GM12878 (cell line): Measurements from ENCODE around the gene OSBPL7. TPM values are rescaled to one million over a fixed set of nuclear protein-coding genes. Genes with fewer than 3 reads are reported as not detected.

ENCODE experiments used
- BMI1 ChIP-seq: fragments of 450-650 bp; IDR thresholded peaks from 2 replicates; pipeline ENCODE4 v1.6.1; 2016; ENCODE audit warnings: mild to moderate bottlenecking, moderate library complexity, borderline replicate concordance
- EP300 ChIP-seq, 2 experiments: fragments of 150-350 bp in 1 of 2; IDR thresholded peaks; 2 replicates each; pipeline ENCODE4 v1.6.1; 2011 to 2012; ENCODE audit warnings: low read depth in 2 of 2, low read length in 2 of 2, borderline replicate concordance in 1 of 2, improper control_type of control experiment in 1 of 2, inconsistent platforms in 1 of 2; ENCODE audit not compliant: control insufficient read depth in 1 of 2
- HCFC1 ChIP-seq: fragments of 150-350 bp; IDR thresholded peaks from 2 replicates; pipeline ENCODE4 v1.6.1; 2014; ENCODE audit warnings: low read length
- HDAC6 ChIP-seq: fragments of 200-600 bp; sonication (generic); IDR thresholded peaks from one replicate; pipeline ENCODE4 v1.8.0; 2017; ENCODE audit warnings: antibody characterized with exemption; ENCODE audit not compliant: unreplicated experiment
- PAX5 ChIP-seq: IDR thresholded peaks from 2 replicates; pipeline ENCODE4 v1.6.1; 2011; ENCODE audit warnings: low read depth, low read length, borderline replicate concordance
- POLR2AphosphoS2 ChIP-seq: IDR thresholded peaks from 2 replicates; pipeline ENCODE4 v1.6.1; 2011; ENCODE audit warnings: low read depth, mild to moderate bottlenecking, low read length, improper control_type of control experiment, moderate library complexity
- POLR2AphosphoS5 ChIP-seq: IDR thresholded peaks from 2 replicates; pipeline ENCODE4 v1.6.1; 2011; ENCODE audit warnings: mild to moderate bottlenecking, low read length, inconsistent platforms
- POU2F2 ChIP-seq: IDR thresholded peaks from 3 replicates; pipeline ENCODE4 v1.6.1; 2011; ENCODE audit warnings: low read depth, mild to moderate bottlenecking, low read length, borderline replicate concordance
- RB1 ChIP-seq: fragments of 450-650 bp; formaldehyde crosslinking; IDR thresholded peaks from 2 replicates; pipeline ENCODE4 v1.6.1; 2017; ENCODE audit warnings: mild to moderate bottlenecking, borderline replicate concordance
- RBBP5 ChIP-seq: fragments of 200-600 bp; sonication (generic); conservative IDR thresholded peaks from 2 replicates; pipeline ENCODE4 v1.6.1; 2016
- SPI1 ChIP-seq: IDR thresholded peaks from 2 replicates; pipeline ENCODE4 v1.6.1; 2011; ENCODE audit warnings: low read depth, mild to moderate bottlenecking, low read length, moderate library complexity, borderline replicate concordance; ENCODE audit not compliant: insufficient read depth
- SRF ChIP-seq, 2 experiments: IDR thresholded peaks; 2 replicates each; pipeline ENCODE4 v1.6.1; 2011; ENCODE audit warnings: low read depth in 2 of 2, low read length in 2 of 2, mild to moderate bottlenecking in 1 of 2, moderate library complexity in 1 of 2
- SUZ12 ChIP-seq: fragments of 200-600 bp; sonication (generic); IDR thresholded peaks from one replicate; pipeline ENCODE4 v1.6.1; 2018; ENCODE audit warnings: antibody characterized with exemption, mild to moderate bottlenecking; ENCODE audit not compliant: unreplicated experiment
- polyA plus RNA-seq, 11 experiments: library from polyadenylated mRNA; depleted of rRNA in 4 of 11; unstranded in 6 of 11; stranded (reverse) in 5 of 11; fragments of >200 nt; fragmentation: Nextera tagmentation in 4 of 11; fragmentation: Illumina TruSeq in 1 of 11; extraction: Ambion mirVana in 4 of 11; extraction: Trizol in 1 of 11; gene quantifications; 1 replicate in 1 of 11; 2 replicates in 10 of 11; pipeline versions ENCODE4 v1.2.1 to v1.2.3, GENCODE V29; 2011 to 2016; ENCODE audit warnings: inconsistent platforms in 2 of 11, missing spikeins in 2 of 11, low read depth in 1 of 11
- total RNA-seq, 4 experiments: library from RNA; depleted of rRNA in 3 of 4; stranded (reverse); fragments of >200 nt in 3 of 4; fragmentation: Illumina TruSeq in 1 of 4; extraction: Trizol in 1 of 4; gene quantifications; 2 replicates each; pipeline versions ENCODE4 v1.2.1 to v1.2.3, GENCODE V29; 2013 to 2021
- TF ChIP-seq, protein P1 (sequence below): fragments of 450-650 bp; IDR thresholded peaks from 2 replicates; pipeline ENCODE4 v1.6.1; 2014; ENCODE audit warnings: mild to moderate bottlenecking
- TF ChIP-seq, protein P2 (sequence below): IDR thresholded peaks from 2 replicates; pipeline ENCODE4 v1.6.1; 2012; ENCODE audit warnings: improper control_type of control experiment, low read depth, low read length; ENCODE audit not compliant: insufficient replicate concordance
- TF ChIP-seq, protein P3 (sequence below): fragments of 450-650 bp; conservative IDR thresholded peaks from 2 replicates; pipeline ENCODE4 v1.6.1; 2017; ENCODE audit warnings: mild to moderate bottlenecking, moderate library complexity
- TF ChIP-seq, protein P4 (sequence below): IDR thresholded peaks from 2 replicates; pipeline ENCODE4 v1.6.1; 2012; ENCODE audit warnings: low read length, inconsistent platforms
- TF ChIP-seq, protein P5 (sequence below): IDR thresholded peaks from 2 replicates; pipeline ENCODE4 v1.6.1; 2012; ENCODE audit warnings: low read depth, low read length, improper control_type of control experiment

The OSBPL7 gene
- total and polyA plus RNA-seq, 10 of the 15 experiments (the other 5 are each of a cell fraction or from before 2014, with no cell fraction given) = 0.50 to 16.1 (median 6.7) TPM

DNA sequence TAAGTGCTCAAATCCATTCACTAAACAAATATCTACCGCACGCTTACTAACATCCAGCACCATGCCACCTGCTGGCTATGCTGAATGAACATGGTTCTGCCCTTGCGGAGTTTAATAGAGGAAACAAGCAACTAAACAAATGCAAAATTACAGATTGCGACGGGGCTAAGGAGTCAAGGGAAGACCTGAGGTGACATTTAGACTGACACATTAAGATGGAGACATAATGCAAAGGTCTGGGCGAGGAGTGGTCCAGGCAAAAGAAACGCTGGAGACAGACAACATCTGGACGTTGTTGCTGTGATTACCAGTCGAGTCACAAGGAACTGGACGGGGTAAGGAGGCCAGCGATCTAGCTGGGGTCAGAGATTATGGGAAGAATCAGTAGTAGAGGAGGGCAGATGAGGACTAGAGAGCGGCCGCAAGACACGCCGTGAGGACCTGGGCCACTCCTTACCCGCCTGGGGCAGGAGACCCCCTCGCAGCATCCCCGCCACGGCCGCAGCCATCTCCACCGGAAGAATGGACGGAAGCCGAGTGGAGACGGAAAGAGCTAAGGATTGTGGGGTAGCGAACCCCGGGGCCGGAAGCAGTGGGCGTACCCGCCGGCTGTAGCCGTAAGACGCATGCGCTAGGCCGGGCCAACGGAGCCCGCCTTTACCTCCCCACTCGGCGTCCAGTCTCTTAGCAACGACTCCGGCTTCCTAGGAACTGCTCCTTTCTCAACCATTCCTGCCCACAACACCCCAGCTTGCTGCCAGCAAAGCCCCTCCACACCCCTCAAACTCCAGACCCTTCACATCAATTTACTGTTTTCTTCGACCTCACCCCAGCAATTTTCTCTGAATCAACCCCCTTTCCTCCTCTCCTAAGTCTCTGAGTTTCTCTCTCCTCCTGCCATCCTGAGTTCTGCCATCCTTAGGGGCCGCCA is 9.7 kb upstream of the OSBPL7 start, which contains the start of the genes LRRC46 and MRPL10 (continued):
- TF ChIP-seq, protein P1, sequence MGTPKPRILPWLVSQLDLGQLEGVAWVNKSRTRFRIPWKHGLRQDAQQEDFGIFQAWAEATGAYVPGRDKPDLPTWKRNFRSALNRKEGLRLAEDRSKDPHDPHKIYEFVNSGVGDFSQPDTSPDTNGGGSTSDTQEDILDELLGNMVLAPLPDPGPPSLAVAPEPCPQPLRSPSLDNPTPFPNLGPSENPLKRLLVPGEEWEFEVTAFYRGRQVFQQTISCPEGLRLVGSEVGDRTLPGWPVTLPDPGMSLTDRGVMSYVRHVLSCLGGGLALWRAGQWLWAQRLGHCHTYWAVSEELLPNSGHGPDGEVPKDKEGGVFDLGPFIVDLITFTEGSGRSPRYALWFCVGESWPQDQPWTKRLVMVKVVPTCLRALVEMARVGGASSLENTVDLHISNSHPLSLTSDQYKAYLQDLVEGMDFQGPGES = 0 out of 2 replicates have a peak, but pooled peaks have one; percentile 11
- TF ChIP-seq POLR2AphosphoS5 = peak; percentile 97
- no peak for TF ChIP-seq SRF (IDR thresholded peaks at IDR 0.05; ENCODE audit: low read depth in 2 of 2, low read length in 2 of 2)
- peak; percentile 93; the same call in 1 of the 2 replicates for TF ChIP-seq RB1
- no peak for TF ChIP-seq RBBP5
- TF ChIP-seq, protein P2, sequence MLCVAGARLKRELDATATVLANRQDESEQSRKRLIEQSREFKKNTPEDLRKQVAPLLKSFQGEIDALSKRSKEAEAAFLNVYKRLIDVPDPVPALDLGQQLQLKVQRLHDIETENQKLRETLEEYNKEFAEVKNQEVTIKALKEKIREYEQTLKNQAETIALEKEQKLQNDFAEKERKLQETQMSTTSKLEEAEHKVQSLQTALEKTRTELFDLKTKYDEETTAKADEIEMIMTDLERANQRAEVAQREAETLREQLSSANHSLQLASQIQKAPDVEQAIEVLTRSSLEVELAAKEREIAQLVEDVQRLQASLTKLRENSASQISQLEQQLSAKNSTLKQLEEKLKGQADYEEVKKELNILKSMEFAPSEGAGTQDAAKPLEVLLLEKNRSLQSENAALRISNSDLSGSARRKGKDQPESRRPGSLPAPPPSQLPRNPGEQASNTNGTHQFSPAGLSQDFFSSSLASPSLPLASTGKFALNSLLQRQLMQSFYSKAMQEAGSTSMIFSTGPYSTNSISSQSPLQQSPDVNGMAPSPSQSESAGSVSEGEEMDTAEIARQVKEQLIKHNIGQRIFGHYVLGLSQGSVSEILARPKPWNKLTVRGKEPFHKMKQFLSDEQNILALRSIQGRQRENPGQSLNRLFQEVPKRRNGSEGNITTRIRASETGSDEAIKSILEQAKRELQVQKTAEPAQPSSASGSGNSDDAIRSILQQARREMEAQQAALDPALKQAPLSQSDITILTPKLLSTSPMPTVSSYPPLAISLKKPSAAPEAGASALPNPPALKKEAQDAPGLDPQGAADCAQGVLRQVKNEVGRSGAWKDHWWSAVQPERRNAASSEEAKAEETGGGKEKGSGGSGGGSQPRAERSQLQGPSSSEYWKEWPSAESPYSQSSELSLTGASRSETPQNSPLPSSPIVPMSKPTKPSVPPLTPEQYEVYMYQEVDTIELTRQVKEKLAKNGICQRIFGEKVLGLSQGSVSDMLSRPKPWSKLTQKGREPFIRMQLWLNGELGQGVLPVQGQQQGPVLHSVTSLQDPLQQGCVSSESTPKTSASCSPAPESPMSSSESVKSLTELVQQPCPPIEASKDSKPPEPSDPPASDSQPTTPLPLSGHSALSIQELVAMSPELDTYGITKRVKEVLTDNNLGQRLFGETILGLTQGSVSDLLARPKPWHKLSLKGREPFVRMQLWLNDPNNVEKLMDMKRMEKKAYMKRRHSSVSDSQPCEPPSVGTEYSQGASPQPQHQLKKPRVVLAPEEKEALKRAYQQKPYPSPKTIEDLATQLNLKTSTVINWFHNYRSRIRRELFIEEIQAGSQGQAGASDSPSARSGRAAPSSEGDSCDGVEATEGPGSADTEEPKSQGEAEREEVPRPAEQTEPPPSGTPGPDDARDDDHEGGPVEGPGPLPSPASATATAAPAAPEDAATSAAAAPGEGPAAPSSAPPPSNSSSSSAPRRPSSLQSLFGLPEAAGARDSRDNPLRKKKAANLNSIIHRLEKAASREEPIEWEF = no peak
- TF ChIP-seq PAX5 = peak; percentile 44; the same call in 1 of the 2 replicates
- TF ChIP-seq, protein P3, sequence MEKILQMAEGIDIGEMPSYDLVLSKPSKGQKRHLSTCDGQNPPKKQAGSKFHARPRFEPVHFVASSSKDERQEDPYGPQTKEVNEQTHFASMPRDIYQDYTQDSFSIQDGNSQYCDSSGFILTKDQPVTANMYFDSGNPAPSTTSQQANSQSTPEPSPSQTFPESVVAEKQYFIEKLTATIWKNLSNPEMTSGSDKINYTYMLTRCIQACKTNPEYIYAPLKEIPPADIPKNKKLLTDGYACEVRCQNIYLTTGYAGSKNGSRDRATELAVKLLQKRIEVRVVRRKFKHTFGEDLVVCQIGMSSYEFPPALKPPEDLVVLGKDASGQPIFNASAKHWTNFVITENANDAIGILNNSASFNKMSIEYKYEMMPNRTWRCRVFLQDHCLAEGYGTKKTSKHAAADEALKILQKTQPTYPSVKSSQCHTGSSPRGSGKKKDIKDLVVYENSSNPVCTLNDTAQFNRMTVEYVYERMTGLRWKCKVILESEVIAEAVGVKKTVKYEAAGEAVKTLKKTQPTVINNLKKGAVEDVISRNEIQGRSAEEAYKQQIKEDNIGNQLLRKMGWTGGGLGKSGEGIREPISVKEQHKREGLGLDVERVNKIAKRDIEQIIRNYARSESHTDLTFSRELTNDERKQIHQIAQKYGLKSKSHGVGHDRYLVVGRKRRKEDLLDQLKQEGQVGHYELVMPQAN = peak; percentile 74
- TF ChIP-seq BMI1 = peak; percentile 91
- TF ChIP-seq, protein P4, sequence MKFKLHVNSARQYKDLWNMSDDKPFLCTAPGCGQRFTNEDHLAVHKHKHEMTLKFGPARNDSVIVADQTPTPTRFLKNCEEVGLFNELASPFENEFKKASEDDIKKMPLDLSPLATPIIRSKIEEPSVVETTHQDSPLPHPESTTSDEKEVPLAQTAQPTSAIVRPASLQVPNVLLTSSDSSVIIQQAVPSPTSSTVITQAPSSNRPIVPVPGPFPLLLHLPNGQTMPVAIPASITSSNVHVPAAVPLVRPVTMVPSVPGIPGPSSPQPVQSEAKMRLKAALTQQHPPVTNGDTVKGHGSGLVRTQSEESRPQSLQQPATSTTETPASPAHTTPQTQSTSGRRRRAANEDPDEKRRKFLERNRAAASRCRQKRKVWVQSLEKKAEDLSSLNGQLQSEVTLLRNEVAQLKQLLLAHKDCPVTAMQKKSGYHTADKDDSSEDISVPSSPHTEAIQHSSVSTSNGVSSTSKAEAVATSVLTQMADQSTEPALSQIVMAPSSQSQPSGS = no peak
- TF ChIP-seq, protein P5, sequence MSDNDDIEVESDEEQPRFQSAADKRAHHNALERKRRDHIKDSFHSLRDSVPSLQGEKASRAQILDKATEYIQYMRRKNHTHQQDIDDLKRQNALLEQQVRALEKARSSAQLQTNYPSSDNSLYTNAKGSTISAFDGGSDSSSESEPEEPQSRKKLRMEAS = peak; percentile 60
- no peak for TF ChIP-seq HDAC6
- TF ChIP-seq SPI1 = no peak
- peak; percentile 80; the same call in 2 of the 3 replicates for TF ChIP-seq POU2F2
- TF ChIP-seq EP300 (IDR thresholded peaks at IDR 0.05; ENCODE audit: borderline replicate concordance in 1 of 2, control insufficient read depth in 1 of 2, low read depth in 2 of 2, low read length in 2 of 2) = no peak
- TF ChIP-seq SUZ12 = no peak
- TF ChIP-seq HCFC1 = peak; percentile 73
- TF ChIP-seq POLR2AphosphoS2 = peak; percentile 93
